Activated naive CD4-positive, alpha-beta T cell treated with anti-CD3 and anti-CD28 coated beads, Interleukin-2, amount 50 U/mL, for 24 hours (primary cell): ENCODE data around the gene RBBP4.
"Not testable (repeated sequence)": the region's sequence is repeated elsewhere in the genome, so short reads cannot be mapped to it uniquely, and the experiment has no call there.

Experiments used
- H3K27ac Mint-ChIP-seq: one replicate; pipeline ENCODE4 v1.8.0; 2021; ENCODE audit warnings: mild to moderate bottlenecking, mixed read lengths
- H3K27me3 Mint-ChIP-seq: one replicate; pipeline ENCODE4 v1.8.0; 2021; ENCODE audit warnings: mixed read lengths
- H3K36me3 Mint-ChIP-seq: one replicate; pipeline ENCODE4 v1.8.0; 2021; ENCODE audit warnings: mixed read lengths
- H3K4me1 Mint-ChIP-seq: one replicate; pipeline ENCODE4 v1.8.0; 2021; ENCODE audit warnings: mixed read lengths
- H3K4me3 Mint-ChIP-seq: one replicate; pipeline ENCODE4 v1.8.0; 2021; ENCODE audit warnings: mild to moderate bottlenecking, mixed read lengths
- H3K9me3 Mint-ChIP-seq: one replicate; pipeline ENCODE4 v1.8.0; 2021; ENCODE audit warnings: mixed read lengths

Gene RBBP4

GRCh38 chr1:32627596-32628162 is 23.3 kb upstream of the RBBP4 start:
- Mint-ChIP-seq H3K4me3 (peak overlapping the region; percentile 4), H3K27me3 (no peaks in the 10 kb centered on the region), H3K9me3 (peaks cover 14% of the 10 kb centered on the region), H3K27ac (peak overlapping the region; percentile 55), H3K4me1 (peaks cover 29% of the 10 kb centered on the region), H3K36me3 (peaks cover 23% of the 10 kb centered on the region)

- H3K36me3 Mint-ChIP-seq: peaks cover 11% of the 10 kb centered on the region
- peaks cover 11% of the 10 kb centered on the region for H3K4me1 Mint-ChIP-seq
- not testable (repeated sequence) for H3K4me3 Mint-ChIP-seq, H3K9me3 Mint-ChIP-seq, H3K27me3 Mint-ChIP-seq, H3K27ac Mint-ChIP-seq
These were observed 20.8 kb upstream of the RBBP4 start for GRCh38 chr1:32630173-32630572.

GRCh38 chr1:32632829-32633228 is 18.2 kb upstream of the RBBP4 start:
- Mint-ChIP-seq H3K9me3 (no peaks in the 10 kb centered on the region), H3K27ac (no peak overlapping the region), H3K27me3 (no peaks in the 10 kb centered on the region), H3K36me3 (peaks cover 8% of the 10 kb centered on the region), H3K4me3 (no peak overlapping the region), H3K4me1 (peaks cover 21% of the 10 kb centered on the region)

- no peak overlapping the region for H3K4me3 Mint-ChIP-seq
- no peak overlapping the region for H3K27ac Mint-ChIP-seq
- peaks cover 6% of the 10 kb centered on the region for H3K36me3 Mint-ChIP-seq
- peaks cover 20% of the 10 kb centered on the region for H3K4me1 Mint-ChIP-seq
- no peaks in the 10 kb centered on the region for H3K27me3 Mint-ChIP-seq
- no peaks in the 10 kb centered on the region for H3K9me3 Mint-ChIP-seq
These were observed 15.3 kb upstream of the RBBP4 start for GRCh38 chr1:32635508-32636277.

- H3K4me1 Mint-ChIP-seq: peaks cover 20% of the 10 kb centered on the region
- H3K27me3 Mint-ChIP-seq: no peaks in the 10 kb centered on the region
- H3K4me3 Mint-ChIP-seq: no peak overlapping the region
- peak overlapping the region; percentile 10 for H3K27ac Mint-ChIP-seq
- H3K36me3 Mint-ChIP-seq: peaks cover 6% of the 10 kb centered on the region
- H3K9me3 Mint-ChIP-seq: no peaks in the 10 kb centered on the region
These were observed 13.9 kb upstream of the RBBP4 start for GRCh38 chr1:32636914-32637645.

- Mint-ChIP-seq H3K36me3 (peaks cover 5% of the 10 kb centered on the region), H3K9me3 (no peaks in the 10 kb centered on the region), H3K4me3 (no peak overlapping the region), H3K27me3 (no peaks in the 10 kb centered on the region), H3K27ac (no peak overlapping the region), H3K4me1 (peaks cover 24% of the 10 kb centered on the region)
These were observed 11.4 kb upstream of the RBBP4 start for GRCh38 chr1:32639489-32640075.

- H3K27ac Mint-ChIP-seq, H3K27me3 Mint-ChIP-seq, H3K36me3 Mint-ChIP-seq, H3K9me3 Mint-ChIP-seq, H3K4me3 Mint-ChIP-seq: not testable (repeated sequence)
- peaks cover 17% of the 10 kb centered on the region for H3K4me1 Mint-ChIP-seq
These were observed 8.6 kb upstream of the RBBP4 start for GRCh38 chr1:32642292-32642827.

GRCh38 chr1:32644426-32644825 is 6.6 kb upstream of the RBBP4 start:
- no peak overlapping the region for H3K27ac Mint-ChIP-seq
- H3K4me3 Mint-ChIP-seq: no peak overlapping the region
- H3K4me1 Mint-ChIP-seq: peaks cover 28% of the 10 kb centered on the region
- H3K36me3 Mint-ChIP-seq: peaks cover 3% of the 10 kb centered on the region
- H3K27me3 Mint-ChIP-seq: no peaks in the 10 kb centered on the region
- no peaks in the 10 kb centered on the region for H3K9me3 Mint-ChIP-seq

GRCh38 chr1:32647308-32648134 is 3.5 kb upstream of the RBBP4 start:
- H3K36me3 Mint-ChIP-seq: peaks cover 7% of the 10 kb centered on the region
- H3K4me3 Mint-ChIP-seq: peak overlapping the region; percentile 91
- H3K4me1 Mint-ChIP-seq: peaks cover 34% of the 10 kb centered on the region
- no peaks in the 10 kb centered on the region for H3K9me3 Mint-ChIP-seq
- no peaks in the 10 kb centered on the region for H3K27me3 Mint-ChIP-seq
- peak overlapping the region; percentile 60 for H3K27ac Mint-ChIP-seq

GRCh38 chr1:32650248-32650751 is 708 bp upstream of the RBBP4 start, which contains the start of gene ZBTB8OS:
Gene ZBTB8OS, minus strand, starts transcription at chr1:32650550. Its CDS starts 21 bp downstream, at chr1:32650529.
- peak within 1 kb of the TSS; percentile 91 for H3K4me3 Mint-ChIP-seq
- peak within 1 kb of the TSS; percentile 96 for H3K27ac Mint-ChIP-seq
- H3K27me3 Mint-ChIP-seq: no peaks in the 10 kb centered on the region
- H3K9me3 Mint-ChIP-seq: no peaks in the 10 kb centered on the region
- H3K36me3 Mint-ChIP-seq: peaks cover 15% of the 10 kb centered on the region
- H3K4me1 Mint-ChIP-seq: peaks cover 48% of the 10 kb centered on the region

GRCh38 chr1:32651461-32652073 is 559 bp downstream of the RBBP4 start:
- Mint-ChIP-seq H3K4me3 (peak overlapping the region; percentile 91), H3K27ac (peak overlapping the region; percentile 96), H3K4me1 (peaks cover 48% of the 10 kb centered on the region), H3K27me3 (no peaks in the 10 kb centered on the region), H3K36me3 (peaks cover 20% of the 10 kb centered on the region), H3K9me3 (no peaks in the 10 kb centered on the region)

- Mint-ChIP-seq H3K27ac (peak overlapping the region; percentile 96), H3K4me3 (peak overlapping the region; percentile 91), H3K27me3 (no peaks in the 10 kb centered on the region), H3K36me3 (peaks cover 23% of the 10 kb centered on the region), H3K9me3 (no peaks in the 10 kb centered on the region), H3K4me1 (peaks cover 55% of the 10 kb centered on the region)
These were observed 1.4 kb downstream of the RBBP4 start for GRCh38 chr1:32652244-32652962.

GRCh38 chr1:32659581-32659980 is 8.6 kb downstream of the RBBP4 start:
- no peak overlapping the region for H3K27ac Mint-ChIP-seq
- H3K4me1 Mint-ChIP-seq: peaks cover 30% of the 10 kb centered on the region
- H3K36me3 Mint-ChIP-seq: peaks cover 22% of the 10 kb centered on the region
- H3K9me3 Mint-ChIP-seq: no peaks in the 10 kb centered on the region
- H3K4me3 Mint-ChIP-seq: no peak overlapping the region
- H3K27me3 Mint-ChIP-seq: no peaks in the 10 kb centered on the region

- H3K36me3 Mint-ChIP-seq: peaks cover 14% of the 10 kb centered on the region
- H3K9me3 Mint-ChIP-seq: no peaks in the 10 kb centered on the region
- no peak overlapping the region for H3K27ac Mint-ChIP-seq
- H3K27me3 Mint-ChIP-seq: no peaks in the 10 kb centered on the region
- peaks cover 12% of the 10 kb centered on the region for H3K4me1 Mint-ChIP-seq
- H3K4me3 Mint-ChIP-seq: no peak overlapping the region
These were observed 14.9 kb downstream of the RBBP4 start for GRCh38 chr1:32665915-32666314.
